OCI-LY1 (cell line): ENCODE results near the gene B3GNT2.
"Not testable (repeated sequence)": the region's sequence is repeated elsewhere in the genome, so short reads cannot be mapped to it uniquely, and the experiment has no call there.

Experiments used
- H2AFZ ChIP-seq: fragments of 200-600 bp; sonication (generic), shearing (Covaris generic); 2 replicates; pipeline ENCODE4 v1.6.0; 2014; ENCODE audit warnings: antibody characterized with exemption, mild to moderate bottlenecking, low read length
- H3F3A ChIP-seq: fragments of 200-600 bp; sonication (generic), shearing (Covaris generic); 2 replicates; pipeline ENCODE4 v1.6.0; 2014; ENCODE audit warnings: mild to moderate bottlenecking, antibody characterized with exemption, low read length, moderate library complexity; ENCODE audit not compliant: insufficient read depth
- H3K27ac ChIP-seq: fragments of 200-600 bp; sonication (generic); 2 replicates; pipeline ENCODE4 v1.5.1; 2014; ENCODE audit warnings: low read length, mixed run types, mild to moderate bottlenecking, low read depth; ENCODE audit not compliant: poor library complexity, severe bottlenecking
- H3K27me3 ChIP-seq: fragments of 200-600 bp; sonication (generic); 2 replicates; pipeline ENCODE4 v1.6.0; 2014; ENCODE audit warnings: antibody characterized with exemption, mild to moderate bottlenecking, low read length, moderate library complexity; ENCODE audit not compliant: insufficient read depth
- H3K36me3 ChIP-seq: fragments of 200-600 bp; sonication (generic); 2 replicates; pipeline ENCODE4 v1.6.1; 2014; ENCODE audit warnings: mild to moderate bottlenecking, antibody characterized with exemption, low read length, moderate library complexity, mixed read lengths; ENCODE audit not compliant: insufficient read depth
- H3K4me1 ChIP-seq: fragments of 200-600 bp; sonication (generic); 2 replicates; pipeline ENCODE4 v1.5.1; 2014; ENCODE audit warnings: mild to moderate bottlenecking, low read length, moderate library complexity; ENCODE audit not compliant: insufficient read depth, severe bottlenecking
- H3K4me2 ChIP-seq: fragments of 200-600 bp; sonication (generic), shearing (Covaris generic); 2 replicates; pipeline ENCODE4 v1.6.1; 2014; ENCODE audit warnings: low read length
- H3K4me3 ChIP-seq: fragments of 200-600 bp; sonication (generic); 2 replicates; pipeline ENCODE4 v1.5.1; 2014; ENCODE audit warnings: low read length, low read depth, mild to moderate bottlenecking, mixed read lengths; ENCODE audit not compliant: poor library complexity, severe bottlenecking
- H3K79me2 ChIP-seq: fragments of 200-600 bp; shearing (Covaris generic); 2 replicates; pipeline ENCODE4 v1.6.1; 2016; ENCODE audit warnings: mixed run types, low read length, mixed read lengths; ENCODE audit not compliant: insufficient read depth
- H3K9ac ChIP-seq: fragments of 200-600 bp; sonication (generic), shearing (Covaris generic); 2 replicates; pipeline ENCODE4 v1.6.1; 2014; ENCODE audit warnings: mild to moderate bottlenecking, low read length, mixed read lengths
- H3K9me2 ChIP-seq: fragments of 200-600 bp; sonication (generic), shearing (Covaris generic); 2 replicates; pipeline ENCODE4 v1.6.1; 2014; ENCODE audit warnings: low read depth, mild to moderate bottlenecking, low read length, mixed read lengths
- H3K9me3 ChIP-seq: fragments of 200-600 bp; shearing (Covaris generic); 2 replicates; pipeline ENCODE4 v1.6.1; 2014; ENCODE audit warnings: low read length, mixed read lengths
- H4K20me1 ChIP-seq: fragments of 200-600 bp; sonication (generic), shearing (Covaris generic); 2 replicates; pipeline ENCODE4 v1.6.0; 2016; ENCODE audit warnings: mild to moderate bottlenecking, low read length; ENCODE audit not compliant: insufficient read depth
- CTCF ChIP-seq: fragments of 200-600 bp; sonication (generic), shearing (Covaris generic); IDR thresholded peaks from 2 replicates; pipeline ENCODE4 v1.5.1; 2017; ENCODE audit warnings: mild to moderate bottlenecking, antibody characterized with exemption, low read length, moderate library complexity, mixed read lengths
- EZH2 ChIP-seq: fragments of 200-600 bp; sonication (generic), shearing (Covaris generic); IDR thresholded peaks from 2 replicates; pipeline ENCODE4 v1.8.0; 2017; ENCODE audit warnings: borderline replicate concordance, mixed run types, mild to moderate bottlenecking, antibody characterized with exemption, low read length, moderate library complexity, mixed read lengths

The B3GNT2 gene

GRCh38 chr2:62266433-62267038 lies 70.6 kb downstream of the B3GNT2 start:
- Histone ChIP-seq H3K9me2 (no peaks in the 10 kb centered on the region), H3K9ac (no peak overlapping the region), H3K9me3 (peaks cover 6% of the 10 kb centered on the region), H3K4me2 (no peak overlapping the region), H3K27me3 (no peaks in the 10 kb centered on the region), H3K79me2 (no peaks in the 10 kb centered on the region), H3K36me3 (no peaks in the 10 kb centered on the region; the same call in 1 of the 2 replicates), H3K4me3 (no peak overlapping the region), H3F3A (no peaks in the 10 kb centered on the region), H3K4me1 (no peaks in the 10 kb centered on the region), H3K27ac (no peak overlapping the region), H4K20me1 (no peaks in the 10 kb centered on the region), H2AFZ (no peak overlapping the region)
- TF ChIP-seq CTCF (no peak), EZH2 (no peak)

GRCh38 chr2:62267696-62268095 lies 71.8 kb downstream of the B3GNT2 start:
- Histone ChIP-seq H3K4me3 (no peak overlapping the region), H3K4me2 (no peak overlapping the region), H3F3A (no peaks in the 10 kb centered on the region), H3K9me2 (no peaks in the 10 kb centered on the region), H3K4me1 (no peaks in the 10 kb centered on the region), H3K27ac (no peak overlapping the region), H3K27me3 (no peaks in the 10 kb centered on the region), H3K9me3 (peaks cover 6% of the 10 kb centered on the region), H3K79me2 (no peaks in the 10 kb centered on the region), H4K20me1 (no peaks in the 10 kb centered on the region), H3K9ac (no peak overlapping the region), H3K36me3 (no peaks in the 10 kb centered on the region; the same call in 1 of the 2 replicates), H2AFZ (no peak overlapping the region)
- no peak for TF ChIP-seq CTCF
- no peak for TF ChIP-seq EZH2

- H3K4me1 ChIP-seq, H3K4me3 ChIP-seq, H3F3A ChIP-seq, H3K4me2 ChIP-seq, H3K9me3 ChIP-seq, H3K27me3 ChIP-seq, H3K27ac ChIP-seq, H4K20me1 ChIP-seq, H3K9ac ChIP-seq, H2AFZ ChIP-seq, H3K9me2 ChIP-seq, H3K79me2 ChIP-seq, H3K36me3 ChIP-seq: not testable (repeated sequence)
These were observed 72.8 kb downstream of the B3GNT2 start for GRCh38 chr2:62268681-62269188.

GRCh38 chr2:62270728-62271127 lies 74.8 kb downstream of the B3GNT2 start:
- Histone ChIP-seq H3K4me1 (no peaks in the 10 kb centered on the region), H3K4me3 (no peak overlapping the region), H3K9ac (no peak overlapping the region), H3K9me2 (no peaks in the 10 kb centered on the region), H2AFZ (no peak overlapping the region), H3K9me3 (peaks cover 9% of the 10 kb centered on the region), H3K27me3 (no peaks in the 10 kb centered on the region), H3K79me2 (no peaks in the 10 kb centered on the region), H3K36me3 (no peaks in the 10 kb centered on the region; the same call in 1 of the 2 replicates), H3K4me2 (no peak overlapping the region), H4K20me1 (no peaks in the 10 kb centered on the region), H3F3A (no peaks in the 10 kb centered on the region), H3K27ac (no peak overlapping the region)
- no peak for TF ChIP-seq EZH2
- TF ChIP-seq CTCF: no peak
